Measurements from ENCODE around the gene WDR5.

Gene WDR5

DNA sequence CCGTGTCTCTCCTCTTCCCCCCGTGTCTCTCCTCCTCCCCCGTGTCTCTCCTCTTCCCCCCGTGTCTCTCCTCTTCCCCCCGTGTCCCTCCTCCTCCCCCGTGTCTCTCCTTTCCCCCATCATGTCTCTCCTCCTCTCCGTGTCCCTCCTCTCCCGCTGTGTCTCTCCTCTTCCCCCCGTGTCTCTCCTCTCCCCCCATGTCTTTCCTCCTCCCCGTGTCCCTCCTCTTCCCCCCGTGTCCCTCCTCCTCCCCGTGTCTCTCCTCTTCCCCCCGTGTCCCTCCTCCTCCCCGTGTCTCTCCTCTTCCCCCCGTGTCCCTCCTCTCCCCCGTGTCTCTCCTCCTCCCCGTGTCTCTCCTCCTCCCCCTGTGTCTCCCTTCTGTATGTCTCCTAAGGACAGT, 41.3 kb downstream of the WDR5 start:
- TF ChIP-seq TAF1 (IDR thresholded peaks at IDR 0.05; ENCODE audit: borderline replicate concordance, insufficient read depth, low read length) (no peak), SIN3A (IDR thresholded peaks at IDR 0.05; ENCODE audit: borderline replicate concordance, insufficient read depth, low read length) (no peak), POLR2AphosphoS5 (IDR thresholded peaks at IDR 0.05; ENCODE audit: low read depth, low read length) (no peak), FOXP2 (optimal IDR thresholded peaks at IDR 0.05; ENCODE audit: borderline replicate concordance, extremely low read depth, extremely low read length, insufficient read depth) (no peak)
- TF ChIP-seq, protein P1, sequence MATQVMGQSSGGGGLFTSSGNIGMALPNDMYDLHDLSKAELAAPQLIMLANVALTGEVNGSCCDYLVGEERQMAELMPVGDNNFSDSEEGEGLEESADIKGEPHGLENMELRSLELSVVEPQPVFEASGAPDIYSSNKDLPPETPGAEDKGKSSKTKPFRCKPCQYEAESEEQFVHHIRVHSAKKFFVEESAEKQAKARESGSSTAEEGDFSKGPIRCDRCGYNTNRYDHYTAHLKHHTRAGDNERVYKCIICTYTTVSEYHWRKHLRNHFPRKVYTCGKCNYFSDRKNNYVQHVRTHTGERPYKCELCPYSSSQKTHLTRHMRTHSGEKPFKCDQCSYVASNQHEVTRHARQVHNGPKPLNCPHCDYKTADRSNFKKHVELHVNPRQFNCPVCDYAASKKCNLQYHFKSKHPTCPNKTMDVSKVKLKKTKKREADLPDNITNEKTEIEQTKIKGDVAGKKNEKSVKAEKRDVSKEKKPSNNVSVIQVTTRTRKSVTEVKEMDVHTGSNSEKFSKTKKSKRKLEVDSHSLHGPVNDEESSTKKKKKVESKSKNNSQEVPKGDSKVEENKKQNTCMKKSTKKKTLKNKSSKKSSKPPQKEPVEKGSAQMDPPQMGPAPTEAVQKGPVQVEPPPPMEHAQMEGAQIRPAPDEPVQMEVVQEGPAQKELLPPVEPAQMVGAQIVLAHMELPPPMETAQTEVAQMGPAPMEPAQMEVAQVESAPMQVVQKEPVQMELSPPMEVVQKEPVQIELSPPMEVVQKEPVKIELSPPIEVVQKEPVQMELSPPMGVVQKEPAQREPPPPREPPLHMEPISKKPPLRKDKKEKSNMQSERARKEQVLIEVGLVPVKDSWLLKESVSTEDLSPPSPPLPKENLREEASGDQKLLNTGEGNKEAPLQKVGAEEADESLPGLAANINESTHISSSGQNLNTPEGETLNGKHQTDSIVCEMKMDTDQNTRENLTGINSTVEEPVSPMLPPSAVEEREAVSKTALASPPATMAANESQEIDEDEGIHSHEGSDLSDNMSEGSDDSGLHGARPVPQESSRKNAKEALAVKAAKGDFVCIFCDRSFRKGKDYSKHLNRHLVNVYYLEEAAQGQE (IDR thresholded peaks at IDR 0.05; ENCODE audit: insufficient read depth in 1 of 2, low read depth in 2 of 2, low read length in 2 of 2) = no peak

DNA sequence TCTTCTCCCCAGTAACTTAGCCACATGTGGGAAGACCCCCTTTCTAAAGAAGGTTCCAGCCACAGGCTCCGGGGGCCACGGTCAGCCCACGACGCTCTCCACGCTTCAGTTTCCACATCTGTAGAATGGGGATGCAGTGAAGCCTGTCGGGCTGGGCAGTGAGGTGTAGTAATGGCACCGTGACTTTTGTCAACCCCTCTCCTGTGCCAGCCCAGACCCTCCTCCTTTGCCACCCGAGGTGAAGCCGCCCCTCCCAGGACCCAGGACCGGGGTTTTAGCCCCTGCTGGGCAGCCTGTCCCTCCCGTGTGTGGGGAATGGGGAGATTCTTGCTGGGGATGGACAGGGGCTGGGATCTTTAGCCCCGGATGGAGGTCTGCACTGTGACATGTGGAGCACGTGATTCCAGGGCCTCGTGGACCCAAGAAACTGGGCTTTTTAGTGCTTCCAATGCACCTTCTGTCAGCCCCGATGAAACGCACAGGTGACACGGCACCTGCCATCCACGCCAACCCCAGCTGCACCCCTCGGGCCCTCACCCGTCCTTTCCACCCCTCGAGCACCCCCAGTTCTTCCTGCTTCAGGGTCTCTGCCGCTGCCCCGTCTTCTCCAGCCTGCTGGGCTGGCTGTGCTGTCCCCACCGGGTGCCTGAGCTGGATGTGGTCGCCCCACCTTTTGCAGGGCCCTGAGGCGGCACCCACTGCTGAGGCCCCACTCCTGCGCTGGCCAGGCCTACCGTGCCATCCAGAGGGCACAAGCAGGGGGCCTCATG, 41.9 kb downstream of the WDR5 start:
- TF ChIP-seq FOXP2 (optimal IDR thresholded peaks at IDR 0.05; ENCODE audit: borderline replicate concordance, extremely low read depth, extremely low read length, insufficient read depth) = no peak
- TF ChIP-seq, protein P1 (IDR thresholded peaks at IDR 0.05; ENCODE audit: insufficient read depth in 1 of 2, low read depth in 2 of 2, low read length in 2 of 2) = no peak

DNA sequence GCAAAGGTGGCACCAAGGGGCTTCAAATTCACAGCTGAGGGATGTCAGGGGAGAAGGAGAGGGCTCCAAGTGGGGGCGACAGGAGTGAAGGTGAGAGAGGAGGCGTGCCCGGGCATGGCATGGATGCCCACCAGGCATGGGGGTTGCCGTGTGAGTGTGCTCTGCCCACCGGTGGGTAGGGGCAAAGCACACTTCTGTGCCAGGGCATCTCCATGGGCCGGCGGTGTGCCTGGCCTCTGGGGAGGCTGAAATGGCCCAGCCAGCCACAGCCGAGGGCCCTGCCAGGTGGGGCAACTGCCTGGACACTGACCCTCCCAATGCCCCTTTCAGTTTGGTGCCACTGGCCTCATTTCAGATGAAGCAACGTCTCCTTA, 42.5 kb downstream of the WDR5 start:
- TF ChIP-seq FOXP2 (optimal IDR thresholded peaks at IDR 0.05; ENCODE audit: borderline replicate concordance, extremely low read depth, extremely low read length, insufficient read depth) (no peak), TAF1 (IDR thresholded peaks at IDR 0.05; ENCODE audit: borderline replicate concordance, insufficient read depth, low read length) (no peak), SIN3A (IDR thresholded peaks at IDR 0.05; ENCODE audit: borderline replicate concordance, insufficient read depth, low read length) (no peak), POLR2AphosphoS5 (IDR thresholded peaks at IDR 0.05; ENCODE audit: low read depth, low read length) (no peak)
- TF ChIP-seq, protein P1 (IDR thresholded peaks at IDR 0.05; ENCODE audit: insufficient read depth in 1 of 2, low read depth in 2 of 2, low read length in 2 of 2) = no peak

DNA sequence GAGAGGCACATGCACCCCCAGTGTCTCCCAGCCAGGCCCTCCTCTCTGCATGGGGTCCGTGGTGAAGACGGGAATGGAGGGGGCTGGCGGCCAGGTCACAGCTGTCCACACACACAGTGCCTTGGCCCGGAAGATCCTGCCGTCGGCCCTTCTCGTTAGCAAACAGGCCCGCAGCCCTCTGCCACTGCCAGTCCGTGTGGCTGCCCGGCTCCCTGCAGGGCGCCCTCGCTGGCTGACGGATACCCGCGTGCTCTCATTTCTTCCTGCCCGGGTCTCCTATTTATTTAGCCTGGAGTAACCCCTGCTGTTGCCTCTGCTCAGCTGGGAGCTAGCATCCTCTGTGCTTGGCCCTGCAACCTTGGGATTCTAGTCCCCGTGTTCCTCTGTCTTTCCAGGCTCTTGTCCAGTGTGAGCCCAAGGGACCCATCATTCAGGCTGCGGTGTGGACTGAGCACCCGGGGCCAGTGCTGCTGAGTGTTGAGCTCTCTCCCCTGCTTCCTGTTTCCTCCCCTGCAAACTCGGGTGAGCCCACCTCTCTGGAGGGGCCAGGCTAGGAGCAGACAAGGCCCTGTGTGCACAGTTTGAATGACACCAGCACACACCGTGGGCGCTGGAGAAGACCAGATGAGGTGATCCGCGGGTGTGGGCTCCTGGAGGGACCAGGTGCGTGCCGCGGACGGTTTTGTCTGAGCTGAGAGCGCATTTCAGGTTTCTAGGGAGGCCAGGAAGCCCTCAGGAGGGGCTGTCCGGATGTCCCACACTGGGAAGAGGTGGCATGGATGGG, 43.1 kb downstream of the WDR5 start:
- TF ChIP-seq SIN3A (IDR thresholded peaks at IDR 0.05; ENCODE audit: borderline replicate concordance, insufficient read depth, low read length) (no peak), POLR2AphosphoS5 (IDR thresholded peaks at IDR 0.05; ENCODE audit: low read depth, low read length) (no peak), FOXP2 (optimal IDR thresholded peaks at IDR 0.05; ENCODE audit: borderline replicate concordance, extremely low read depth, extremely low read length, insufficient read depth) (no peak)
- TF ChIP-seq, protein P1 (IDR thresholded peaks at IDR 0.05; ENCODE audit: insufficient read depth in 1 of 2, low read depth in 2 of 2, low read length in 2 of 2) = no peak

Measured in PFSK-1 (cell line).